Measurements from ENCODE around the gene SCEL.
A peak's percentile ranks its signal among the peaks of the same experiment; 100 is the strongest.
"Not testable (repeated sequence)": the region's sequence is repeated elsewhere in the genome, so short reads cannot be mapped to it uniquely, and the experiment has no call there.

The SCEL gene

GRCh38 chr13:77555246-77555645 is 19.7 kb downstream of the SCEL start:
- DNase-seq (ENCODE audit: low spot score) = no peak

DNA sequence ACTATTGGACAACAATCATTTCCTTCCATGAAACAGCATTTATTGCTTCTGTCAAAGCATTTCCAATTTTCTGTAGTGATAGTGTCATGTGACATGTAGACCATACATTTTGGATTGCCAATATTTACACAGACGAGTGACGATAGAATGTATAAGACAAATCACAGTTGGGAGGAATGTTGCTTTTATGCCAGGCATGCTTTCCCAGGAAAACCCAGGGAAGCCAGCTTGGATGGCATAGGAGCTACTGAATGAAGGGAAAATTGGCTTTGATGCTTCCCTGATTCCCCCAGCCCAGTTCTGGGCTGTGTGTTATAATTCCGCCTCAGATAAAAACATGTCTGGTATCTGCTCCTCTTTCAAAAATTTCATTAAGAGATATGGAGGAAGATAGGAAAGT is 22.5 kb downstream of the SCEL start:
- DNase-seq (ENCODE audit: low spot score) = no peak

GRCh38 chr13:77563111-77563510 is 27.6 kb downstream of the SCEL start:
- no peak for DNase-seq (ENCODE audit: low spot score)

GRCh38 chr13:77565635-77566034 is 30.1 kb downstream of the SCEL start:
- peak; percentile 20 for DNase-seq (ENCODE audit: low spot score)

- DNase-seq (ENCODE audit: low spot score) = no peak
Measured at GRCh38 chr13:77571956-77572355, 36.5 kb downstream of the SCEL start.

- DNase-seq (ENCODE audit: low spot score) = no peak
Measured at GRCh38 chr13:77574096-77574495, 38.6 kb downstream of the SCEL start.

DNA sequence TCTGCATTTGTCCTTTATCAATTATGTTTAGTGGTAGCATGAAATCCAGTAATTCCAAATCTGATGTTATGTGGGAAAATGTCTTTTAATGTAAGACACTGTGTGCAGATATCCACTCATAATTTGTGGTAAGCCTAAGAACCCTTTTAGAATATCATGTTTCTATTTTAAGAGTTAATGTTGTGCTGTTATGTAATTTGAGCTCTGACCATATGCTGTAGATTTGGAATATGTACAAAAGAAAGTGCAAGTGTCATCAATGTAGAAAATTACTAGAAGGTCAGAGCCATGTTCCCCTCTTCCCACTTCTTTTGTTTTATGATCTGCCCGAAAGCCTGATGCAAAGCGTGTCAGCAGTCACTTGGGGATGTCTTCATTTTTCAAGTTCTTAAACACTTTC is 44.5 kb downstream of the SCEL start:
- DNase-seq (ENCODE audit: low spot score) = no peak

GRCh38 chr13:77580748-77581147 is 45.2 kb downstream of the SCEL start:
- DNase-seq (ENCODE audit: low spot score) = no peak

GRCh38 chr13:77583581-77583980 is 48.1 kb downstream of the SCEL start:
- no peak for DNase-seq (ENCODE audit: low spot score)

DNA sequence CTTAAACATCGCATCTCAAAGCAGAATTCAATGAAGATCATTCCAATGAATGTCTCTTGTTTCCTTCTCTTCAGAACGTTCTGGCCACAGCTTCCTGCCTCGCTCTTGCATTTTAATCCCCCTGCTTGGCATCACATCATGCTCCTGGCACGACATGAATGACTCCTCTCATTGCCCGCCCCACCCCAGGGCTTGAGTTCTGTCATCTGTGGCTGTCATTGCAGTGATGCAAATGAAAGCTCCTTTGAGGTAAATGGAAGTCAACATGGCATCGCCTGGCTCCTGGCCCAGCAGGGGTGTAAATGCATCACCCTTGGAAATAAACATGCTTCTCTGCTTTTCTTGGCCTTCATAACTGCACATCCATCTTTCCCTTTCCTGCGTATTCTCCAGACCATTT is 48.6 kb downstream of the SCEL start:
- no peak for DNase-seq (ENCODE audit: low spot score)

DNA sequence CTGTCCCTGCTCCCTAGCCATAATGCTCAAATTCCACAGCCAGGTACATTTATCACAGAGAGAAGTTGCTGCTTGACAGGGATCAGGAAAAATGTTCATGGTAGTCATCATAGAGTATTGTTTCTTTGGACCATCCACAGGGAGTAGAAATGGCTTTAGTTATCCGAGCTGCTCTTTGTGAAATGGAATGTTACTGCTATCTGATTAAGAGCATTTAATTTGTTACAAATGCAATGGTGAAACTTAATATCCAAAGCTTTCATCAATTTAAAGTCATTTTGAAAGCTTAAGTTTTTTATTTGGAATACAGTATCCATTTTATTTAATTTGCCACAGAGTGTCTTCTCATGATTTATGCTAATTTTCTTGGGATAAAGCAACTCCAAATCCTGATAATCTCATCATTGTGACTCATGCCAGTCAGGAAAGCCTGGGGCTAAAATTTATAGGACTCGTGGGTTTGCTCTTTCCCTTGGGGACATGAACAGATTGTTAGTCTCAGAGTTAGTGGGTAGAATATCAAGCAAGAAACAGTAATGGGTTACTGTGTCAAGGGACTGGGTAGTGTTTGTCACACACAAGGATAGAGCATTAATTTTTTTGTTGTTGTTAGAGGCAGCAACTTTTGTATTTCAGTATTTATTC is 59.8 kb downstream of the SCEL start:
- DNase-seq (ENCODE audit: low spot score) = no peak

GRCh38 chr13:77596777-77597176 is 61.3 kb downstream of the SCEL start:
- no peak for DNase-seq (ENCODE audit: low spot score)

DNA sequence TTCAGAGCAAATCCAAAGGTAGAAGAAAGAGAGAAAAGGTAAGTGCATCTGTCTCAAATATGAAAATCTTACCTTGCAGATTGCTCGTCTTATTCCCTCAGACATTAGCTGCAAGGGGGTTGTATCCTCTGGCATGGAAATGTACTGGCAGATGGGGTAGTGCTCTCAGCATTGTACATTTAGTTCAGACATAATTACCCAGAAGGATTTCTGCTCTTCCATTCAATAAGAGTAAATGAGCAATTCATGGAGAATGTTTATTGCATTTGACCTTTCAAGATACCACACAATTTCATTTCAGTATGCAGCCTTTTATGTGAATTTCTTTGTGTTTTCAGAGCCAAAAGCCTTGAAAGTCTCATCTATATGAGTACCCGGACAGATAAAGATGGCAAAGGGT is 63.8 kb downstream of the SCEL start:
- no peak for DNase-seq (ENCODE audit: low spot score)

DNA sequence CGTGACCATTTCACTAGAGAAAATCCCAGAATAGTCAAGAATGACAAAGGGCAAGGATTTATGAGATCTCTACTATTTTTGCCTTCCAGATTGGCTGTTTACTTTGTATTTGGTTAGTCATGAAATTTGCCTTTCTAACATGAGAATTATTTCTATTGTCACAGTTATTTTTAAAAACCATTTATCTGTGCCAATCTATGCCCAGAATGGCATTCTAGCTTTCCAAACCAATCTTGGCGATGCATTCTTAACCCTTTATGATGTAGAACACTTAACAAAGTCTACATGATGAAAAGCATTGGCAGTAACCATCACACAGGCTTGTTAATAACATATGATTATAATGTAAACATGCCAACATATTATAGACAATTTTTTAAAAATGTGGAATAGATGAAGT is 65.2 kb downstream of the SCEL start:
- DNase-seq (ENCODE audit: low spot score) = no peak

- no peak for DNase-seq (ENCODE audit: low spot score)
Measured at GRCh38 chr13:77611068-77611467, 75.6 kb downstream of the SCEL start.

GRCh38 chr13:77616027-77616426 is 80.5 kb downstream of the SCEL start:
- DNase-seq (ENCODE audit: low spot score) = no peak

DNA sequence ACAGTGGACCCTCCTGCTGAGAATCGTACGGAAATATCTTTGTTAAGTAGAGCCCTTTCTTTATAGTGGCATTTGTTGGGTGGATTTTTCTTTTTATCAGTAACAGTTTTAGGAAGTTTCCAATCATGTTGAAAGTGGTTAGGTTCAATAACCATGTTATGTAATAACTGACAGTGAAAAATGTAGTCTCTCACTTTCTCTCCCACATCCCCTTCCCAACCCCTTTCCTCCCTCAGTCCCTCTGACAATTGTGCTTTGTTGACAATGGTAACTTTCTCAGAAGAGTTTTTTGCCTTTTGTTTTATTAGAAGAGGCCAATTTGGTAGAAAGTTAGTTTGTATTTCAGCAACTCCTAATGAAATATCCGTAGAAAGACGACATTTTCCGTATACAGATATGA is 84.1 kb downstream of the SCEL start:
- DNase-seq (ENCODE audit: low spot score) = no peak

GRCh38 chr13:77620138-77620537 is 84.6 kb downstream of the SCEL start:
- DNase-seq (ENCODE audit: low spot score) = no peak

DNA sequence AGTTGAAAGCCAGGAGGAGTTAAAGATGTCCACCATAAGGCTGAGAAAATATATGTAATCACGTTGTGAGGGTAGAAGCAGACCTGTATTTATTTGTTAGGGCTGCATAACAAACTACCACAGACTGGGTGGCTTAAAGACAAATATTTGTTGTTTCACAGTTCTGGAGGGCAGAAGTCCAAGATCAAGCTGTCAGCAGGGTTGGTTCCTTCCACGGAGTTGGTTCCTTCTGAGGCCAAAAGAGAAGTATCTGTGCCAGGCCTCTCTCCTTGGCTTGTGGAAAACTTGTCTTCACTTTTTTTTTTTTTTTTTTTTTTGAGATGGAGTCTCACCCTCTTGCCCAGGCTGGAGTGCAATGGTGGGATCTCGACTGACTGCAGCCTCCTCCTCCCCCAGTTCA is 88.3 kb downstream of the SCEL start:
- DNase-seq (ENCODE audit: low spot score) = no peak

GRCh38 chr13:77628170-77628569 is 92.7 kb downstream of the SCEL start:
- DNase-seq (ENCODE audit: low spot score) = no peak

DNA sequence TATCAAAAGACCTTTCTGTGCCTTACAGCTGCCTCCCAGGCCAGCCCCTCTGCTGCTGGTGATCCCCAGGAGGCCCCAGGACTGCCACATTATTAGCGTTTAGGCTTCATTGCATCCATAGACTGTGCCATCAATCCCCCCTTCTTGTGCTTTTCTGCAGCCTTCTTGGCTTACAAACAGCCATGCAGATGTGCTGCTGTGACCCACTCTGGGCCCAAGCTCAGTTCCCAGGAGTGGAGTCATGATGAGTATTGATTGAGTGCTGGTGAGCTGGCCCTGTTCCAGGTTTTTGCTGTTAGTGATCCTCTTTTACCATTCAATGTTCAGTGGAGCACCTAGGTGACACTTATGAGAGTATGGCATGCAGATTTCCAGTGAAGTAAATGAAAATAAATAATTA is 102.1 kb downstream of the SCEL start:
- DNase-seq (ENCODE audit: low spot score) = no peak

DNA sequence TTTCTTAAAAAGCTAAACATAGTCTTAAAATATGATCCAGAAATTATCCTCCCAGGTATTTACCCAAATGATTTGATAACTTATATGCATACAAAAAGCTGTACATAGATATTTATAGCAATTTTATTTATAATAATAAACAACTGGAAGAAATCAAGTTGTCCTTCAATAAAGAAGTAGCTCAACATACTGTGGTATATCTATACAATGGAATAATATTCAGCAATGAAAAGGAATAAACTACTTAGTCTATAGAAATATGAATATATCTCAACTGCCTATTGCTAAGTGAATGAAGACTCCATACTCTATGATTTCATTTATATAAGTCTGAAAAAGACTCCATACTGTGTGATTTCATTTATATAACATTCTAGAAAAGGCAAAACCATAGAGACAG is 114.9 kb downstream of the SCEL start:
- no peak for DNase-seq (ENCODE audit: low spot score)

DNA sequence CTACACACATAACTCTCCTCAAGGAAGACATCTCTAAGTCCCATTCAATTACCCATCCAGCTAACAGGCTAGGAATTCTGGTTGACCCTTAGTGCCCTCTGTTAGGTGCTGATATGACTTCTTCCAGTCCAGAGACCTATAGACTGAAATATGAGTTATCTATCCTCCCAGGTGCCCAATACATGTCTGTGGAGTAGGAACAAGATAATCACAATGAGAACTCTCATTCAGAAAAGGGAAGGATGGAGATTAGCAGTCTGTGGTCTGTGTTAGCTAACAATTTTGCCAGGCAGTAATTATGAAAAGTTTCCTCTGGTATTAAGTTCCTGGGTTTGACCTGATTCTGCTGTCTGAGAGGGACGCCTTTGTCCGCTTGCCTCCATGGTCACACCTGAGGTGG is 117.8 kb downstream of the SCEL start:
- DNase-seq (ENCODE audit: low spot score) = no peak

DNA sequence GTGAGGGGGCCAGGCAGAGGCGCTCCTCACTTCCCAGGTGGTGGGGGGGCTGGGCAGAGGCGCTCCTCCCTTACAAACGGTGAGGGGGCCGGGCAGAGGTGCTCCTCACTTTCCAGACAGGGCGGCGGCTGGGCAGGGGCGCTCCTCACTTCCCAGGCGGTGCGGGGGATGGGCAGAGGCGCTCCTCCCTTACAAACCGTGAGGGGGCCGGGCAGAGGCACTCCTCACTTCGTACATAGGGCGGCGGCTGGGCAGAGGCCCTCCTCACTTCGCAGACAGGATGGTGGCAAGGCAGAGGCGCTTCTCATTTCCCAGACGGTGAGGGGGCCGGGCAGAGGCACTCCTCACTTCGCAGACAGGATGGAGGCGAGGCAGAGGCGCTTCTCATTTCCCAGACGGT is 124.5 kb downstream of the SCEL start:
- DNase-seq (ENCODE audit: low spot score) = not testable (repeated sequence)

GRCh38 chr13:77660841-77661250 is 125.3 kb downstream of the SCEL start:
- DNase-seq (ENCODE audit: low spot score) = no peak
